ENCODE results near the gene HEXIM1. TPM values are rescaled to one million over a fixed set of nuclear protein-coding genes. Genes with fewer than 3 reads are reported as not detected.

HEXIM1 gene
- total RNA-seq, 2 donors from 2014 or later = 34.5 to 67.1 TPM

DNA sequence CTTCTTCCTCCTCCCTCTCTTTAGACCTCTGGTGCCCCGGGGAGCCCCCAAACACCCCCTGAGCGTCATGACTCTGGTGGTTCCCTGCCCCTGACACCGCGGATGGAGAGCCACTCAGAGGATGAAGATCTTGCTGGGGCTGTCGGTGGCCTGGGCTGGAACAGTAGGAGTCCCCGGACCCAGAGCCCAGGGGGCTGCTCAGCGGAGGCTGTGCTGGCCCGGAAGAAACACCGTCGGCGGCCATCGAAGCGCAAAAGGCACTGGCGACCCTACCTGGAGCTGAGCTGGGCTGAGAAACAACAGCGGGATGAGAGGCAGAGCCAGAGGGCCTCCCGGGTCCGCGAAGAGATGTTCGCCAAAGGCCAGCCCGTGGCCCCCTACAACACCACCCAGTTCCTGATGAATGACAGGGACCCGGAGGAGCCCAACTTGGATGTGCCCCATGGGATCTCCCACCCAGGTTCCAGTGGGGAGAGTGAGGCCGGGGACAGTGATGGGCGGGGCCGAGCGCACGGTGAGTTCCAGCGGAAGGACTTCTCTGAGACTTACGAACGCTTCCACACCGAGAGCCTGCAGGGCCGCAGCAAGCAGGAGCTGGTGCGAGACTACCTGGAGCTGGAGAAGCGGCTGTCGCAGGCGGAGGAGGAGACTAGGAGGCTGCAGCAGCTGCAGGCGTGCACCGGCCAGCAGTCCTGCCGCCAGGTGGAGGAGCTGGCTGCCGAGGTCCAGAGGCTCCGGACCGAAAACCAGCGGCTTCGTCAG, 20.9 kb downstream of the HEXIM1 start:
- H3K27me3 ChIP-seq (replicated peaks; ENCODE audit: insufficient read depth) = no peaks in the 10 kb centered on the region
- no peaks in the 10 kb centered on the region for H3K9me3 ChIP-seq
- TF ChIP-seq CTCF (IDR thresholded peaks at IDR 0.05) = peak in 1 of 4 experiments; percentile 21
- TF ChIP-seq POLR2AphosphoS5 (IDR thresholded peaks at IDR 0.05) = no peak
- TF ChIP-seq POLR2A (IDR thresholded peaks at IDR 0.05) = no peak
- DNase-seq (ENCODE audit: low spot score) = no peak
- H3K4me3 ChIP-seq = no peak overlapping the region
- peak overlapping the region; percentile 29 to 84 for H3K27ac ChIP-seq
- H3K36me3 ChIP-seq = no peaks in the 10 kb centered on the region
- peaks cover 8% of the 10 kb centered on the region for H3K4me1 ChIP-seq (replicated peaks)
- 84% methylated on average over 43 of the region's 43 CpGs for WGBS
- intact Hi-C loops (cut with DNase I) = no loop called here

DNA sequence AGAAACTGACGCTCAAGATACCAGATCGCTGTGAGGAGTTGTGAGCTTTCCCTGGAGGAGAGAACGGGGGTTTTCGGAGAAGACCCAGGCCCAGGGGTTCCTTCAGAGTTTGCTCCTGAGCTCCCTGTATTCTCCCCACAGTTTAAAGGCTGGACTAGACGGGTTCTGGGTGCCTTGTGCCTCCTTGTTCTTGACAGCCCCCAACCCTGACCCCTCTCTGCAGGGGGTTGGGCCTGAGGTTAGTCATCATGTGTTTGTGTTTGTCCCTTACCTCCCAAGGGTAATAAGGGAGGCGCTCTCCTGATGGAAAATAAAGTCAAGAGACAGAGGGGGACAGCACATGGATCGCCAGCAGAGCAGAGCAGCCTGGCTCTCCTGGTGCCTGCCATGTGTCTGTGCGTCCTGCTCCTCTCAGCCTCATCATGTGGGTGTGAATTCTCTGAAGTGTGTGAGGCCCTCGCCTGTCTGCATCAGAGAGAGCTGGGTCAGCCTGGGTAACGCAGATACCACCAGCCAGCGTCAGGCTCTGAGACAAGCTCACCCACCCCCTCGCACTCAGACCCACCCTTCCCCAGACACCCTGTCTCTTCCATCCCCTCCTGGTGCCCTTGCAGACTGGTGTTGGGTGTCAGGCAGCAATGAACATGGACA, 22.1 kb downstream of the HEXIM1 start:
- no peak overlapping the region for H3K4me3 ChIP-seq
- H3K27ac ChIP-seq = peak overlapping the region; percentile 82 to 84
- H3K9me3 ChIP-seq = no peaks in the 10 kb centered on the region
- H3K4me1 ChIP-seq (replicated peaks) = peaks cover 8% of the 10 kb centered on the region
- intact Hi-C loops (cut with DNase I) = no loop called here
- no peak for DNase-seq (ENCODE audit: low spot score)
- WGBS = 66% methylated on average over 12 of the region's 12 CpGs
- no peak for TF ChIP-seq CTCF (IDR thresholded peaks at IDR 0.05)
- TF ChIP-seq POLR2A (IDR thresholded peaks at IDR 0.05) = no peak
- TF ChIP-seq POLR2AphosphoS5 (IDR thresholded peaks at IDR 0.05) = no peak
- no peaks in the 10 kb centered on the region for H3K27me3 ChIP-seq (replicated peaks; ENCODE audit: insufficient read depth)
- no peaks in the 10 kb centered on the region for H3K36me3 ChIP-seq

- TF ChIP-seq CTCF (IDR thresholded peaks at IDR 0.05) = no peak
- TF ChIP-seq POLR2AphosphoS5 (IDR thresholded peaks at IDR 0.05) = peak; percentile 85
- TF ChIP-seq POLR2A (IDR thresholded peaks at IDR 0.05) = peak; percentile 33
- H3K9me3 ChIP-seq = no peaks in the 10 kb centered on the region
- no peaks in the 10 kb centered on the region for H3K36me3 ChIP-seq
- WGBS = 16% methylated on average over 5 of the region's 5 CpGs
- no peaks in the 10 kb centered on the region for H3K27me3 ChIP-seq (replicated peaks; ENCODE audit: insufficient read depth)
- H3K27ac ChIP-seq = peak overlapping the region; percentile 82 to 84
- intact Hi-C loops (cut with DNase I) = no loop called here
- H3K4me3 ChIP-seq = peak overlapping the region in 1 of 2 donors; percentile 11
- H3K4me1 ChIP-seq (replicated peaks) = peaks cover 8% of the 10 kb centered on the region
- peak; percentile 82 for DNase-seq (ENCODE audit: low spot score)
These were observed 22.7 kb downstream of the HEXIM1 start for GRCh38 chr17:45170931-45171337.

GRCh38 chr17:45171338-45172231, 23.3 kb downstream of the HEXIM1 start:
- Histone ChIP-seq H3K9me3 (no peaks in the 10 kb centered on the region), H3K36me3 (no peaks in the 10 kb centered on the region), H3K27ac (peak overlapping the region; percentile 82 to 84), H3K4me3 (peak overlapping the region; percentile 3 to 11), H3K27me3 (replicated peaks; ENCODE audit: insufficient read depth) (no peaks in the 10 kb centered on the region), H3K4me1 (replicated peaks) (peaks cover 8% of the 10 kb centered on the region)
- TF ChIP-seq CTCF (IDR thresholded peaks at IDR 0.05) = no peak
- no peak for TF ChIP-seq POLR2A (IDR thresholded peaks at IDR 0.05)
- TF ChIP-seq POLR2AphosphoS5 (IDR thresholded peaks at IDR 0.05) = no peak
- WGBS = 27% methylated on average over 19 of the region's 20 CpGs
- intact Hi-C loops (cut with DNase I) = no loop called here
- peak; percentile 48 for DNase-seq (ENCODE audit: low spot score)

Measured in prostate gland (tissue), 2 donors.